ENCODE measurements around the gene SBNO2.

SBNO2 gene

DNA sequence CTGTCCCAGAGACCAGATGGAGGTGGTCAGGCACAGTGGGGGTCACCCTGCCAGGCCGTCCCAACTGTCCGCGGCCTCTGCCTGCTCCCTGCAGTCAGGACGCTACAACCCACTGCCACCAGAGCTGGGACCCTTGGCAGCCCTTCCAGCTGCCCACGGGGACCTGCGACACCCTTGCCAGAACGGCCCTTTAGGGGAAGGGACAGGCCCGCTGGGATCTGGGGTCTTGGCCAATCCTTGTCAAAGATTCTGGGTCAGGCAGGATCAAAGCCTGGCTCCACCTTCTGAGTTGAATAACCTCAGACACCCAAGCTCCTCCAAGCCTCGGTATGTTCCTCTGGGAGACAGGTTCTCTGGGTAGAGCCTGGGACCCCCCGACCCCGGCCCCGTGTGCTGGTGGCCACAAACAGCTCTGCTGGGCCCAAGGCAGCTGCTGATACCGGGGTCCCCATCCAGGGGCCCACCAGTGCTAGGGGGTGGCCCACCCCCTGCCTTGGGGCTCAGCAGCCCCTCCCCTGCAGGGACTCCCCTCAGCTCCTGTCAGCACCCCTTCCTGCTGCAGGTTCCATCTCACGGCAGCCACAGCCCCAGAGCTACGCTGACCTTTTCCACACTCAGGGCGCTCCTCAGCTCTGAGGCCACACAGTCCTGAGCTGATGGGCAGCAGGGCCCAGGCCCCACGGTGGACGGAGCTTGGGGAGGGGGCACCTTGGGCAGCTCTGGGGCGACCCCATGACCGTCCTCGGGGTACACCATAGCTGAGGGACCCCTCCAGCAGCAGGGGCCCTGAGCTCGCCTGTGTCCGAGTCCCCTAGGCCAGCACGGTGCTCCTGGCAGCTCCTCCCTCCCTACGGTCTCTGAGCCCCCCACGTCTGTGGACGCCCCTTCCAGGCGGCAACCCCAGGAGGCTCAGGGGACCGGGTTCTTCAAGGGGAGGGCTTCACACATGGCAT lies 18.4 kb downstream of the SBNO2 start:
- DNase-seq (ENCODE audit: low read depth in 2 of 2): no peak

DNA sequence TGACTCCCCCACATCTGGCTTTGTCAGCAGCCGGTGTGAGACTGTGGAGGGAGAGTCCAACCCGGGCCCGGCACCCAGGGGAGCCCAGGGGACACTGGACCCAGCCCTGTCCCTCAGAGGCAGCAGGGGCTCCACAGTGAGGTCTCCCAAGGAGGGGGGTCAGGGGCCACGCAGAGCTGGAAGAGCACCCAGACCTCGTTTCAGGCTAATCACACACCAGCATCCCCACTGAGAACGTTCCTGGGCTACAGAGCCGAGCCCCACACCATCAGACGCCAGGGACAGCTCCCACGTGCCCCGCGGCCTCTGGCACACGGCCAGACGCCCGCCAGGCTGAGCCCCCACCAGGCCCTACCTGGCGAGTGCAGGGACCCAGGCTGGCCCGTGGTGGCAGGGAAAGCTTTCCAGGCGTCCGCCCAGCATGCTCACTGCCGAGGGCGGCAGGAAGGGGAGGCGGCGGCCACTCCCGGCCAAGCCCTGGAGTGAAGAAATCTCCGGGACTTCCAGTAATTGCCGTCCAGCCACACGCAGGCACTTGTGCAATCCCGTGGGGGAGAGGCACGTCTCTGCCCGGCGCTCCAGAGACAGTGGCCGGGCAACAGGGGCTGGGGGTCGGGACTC lies 19.2 kb downstream of the SBNO2 start:
- DNase-seq (ENCODE audit: low read depth in 2 of 2): no peak

DNA sequence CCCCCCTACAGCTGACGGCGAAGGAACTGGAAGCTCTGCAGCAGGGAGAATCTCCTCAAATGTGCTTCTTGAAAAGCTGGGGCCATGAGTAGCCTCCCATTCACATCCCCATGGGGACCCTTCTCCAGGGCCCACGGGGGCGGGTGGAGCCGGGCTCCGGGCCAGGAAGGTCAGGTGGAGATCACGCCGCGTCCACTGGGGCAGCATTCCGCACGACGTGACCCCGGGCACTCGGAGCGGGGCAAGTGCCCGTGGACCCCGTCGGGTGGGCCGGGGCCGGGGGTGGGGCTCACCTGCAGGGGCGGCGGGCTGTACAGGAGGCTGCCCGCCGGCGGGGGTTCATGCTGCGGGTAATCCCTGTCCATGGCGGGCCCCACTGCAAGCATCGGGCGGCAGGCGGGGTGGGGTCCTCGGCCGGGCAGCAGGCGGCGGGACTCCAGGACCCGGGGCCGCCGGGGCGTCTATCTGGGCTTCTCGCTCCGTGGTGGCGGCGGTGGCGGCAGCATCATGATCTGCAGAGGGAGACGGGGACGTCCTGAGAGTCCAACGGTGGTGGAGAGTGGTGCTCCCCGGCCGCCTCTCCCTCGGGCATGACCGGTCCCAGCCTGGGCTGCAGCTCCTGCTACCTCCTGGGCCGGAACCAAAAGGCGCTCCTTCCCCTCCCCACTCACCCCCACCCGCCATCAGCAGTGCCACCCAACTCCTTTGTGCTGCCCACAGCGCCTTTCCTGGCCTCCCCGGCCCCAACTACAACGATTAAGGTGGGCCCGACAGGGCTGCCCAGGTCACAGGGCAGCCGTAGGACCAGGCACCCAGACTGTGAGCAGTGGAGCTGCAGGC lies 20.0 kb downstream of the SBNO2 start:
- DNase-seq (ENCODE audit: low read depth in 2 of 2): no peak

DNA sequence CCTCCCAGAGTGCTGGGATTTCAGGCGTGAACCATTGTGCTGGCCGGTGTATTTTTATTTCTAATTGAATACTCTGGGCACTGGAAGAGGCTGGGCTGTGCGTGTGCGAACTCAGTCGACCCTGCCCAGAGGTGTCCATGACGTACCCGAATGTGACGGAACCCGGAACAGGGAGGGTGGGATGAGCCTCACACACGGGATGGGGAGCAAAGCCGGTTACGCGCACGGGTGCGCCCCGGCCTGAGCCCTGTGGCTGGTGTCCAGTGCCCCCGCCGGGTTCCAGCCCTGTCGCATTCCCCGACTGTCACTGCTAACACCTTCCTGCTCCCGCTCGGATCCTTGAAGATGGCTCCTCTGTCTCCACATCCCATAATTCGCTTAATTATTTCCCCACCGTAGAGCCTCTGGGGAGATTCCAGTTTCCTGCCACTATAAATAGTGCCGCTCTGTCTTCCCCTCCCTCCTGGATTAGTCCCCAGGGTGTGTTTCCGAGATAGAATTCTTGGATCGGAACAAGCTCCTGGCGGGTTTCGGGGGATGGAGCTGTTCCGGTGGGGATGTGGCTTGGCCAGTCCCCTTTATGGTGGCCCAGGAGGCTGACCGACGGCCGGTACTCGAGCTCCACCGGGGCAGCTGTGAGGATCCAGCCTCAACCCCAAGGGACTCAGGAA lies 22.0 kb downstream of the SBNO2 start:
- DNase-seq (ENCODE audit: low read depth in 2 of 2): no peak

DNA sequence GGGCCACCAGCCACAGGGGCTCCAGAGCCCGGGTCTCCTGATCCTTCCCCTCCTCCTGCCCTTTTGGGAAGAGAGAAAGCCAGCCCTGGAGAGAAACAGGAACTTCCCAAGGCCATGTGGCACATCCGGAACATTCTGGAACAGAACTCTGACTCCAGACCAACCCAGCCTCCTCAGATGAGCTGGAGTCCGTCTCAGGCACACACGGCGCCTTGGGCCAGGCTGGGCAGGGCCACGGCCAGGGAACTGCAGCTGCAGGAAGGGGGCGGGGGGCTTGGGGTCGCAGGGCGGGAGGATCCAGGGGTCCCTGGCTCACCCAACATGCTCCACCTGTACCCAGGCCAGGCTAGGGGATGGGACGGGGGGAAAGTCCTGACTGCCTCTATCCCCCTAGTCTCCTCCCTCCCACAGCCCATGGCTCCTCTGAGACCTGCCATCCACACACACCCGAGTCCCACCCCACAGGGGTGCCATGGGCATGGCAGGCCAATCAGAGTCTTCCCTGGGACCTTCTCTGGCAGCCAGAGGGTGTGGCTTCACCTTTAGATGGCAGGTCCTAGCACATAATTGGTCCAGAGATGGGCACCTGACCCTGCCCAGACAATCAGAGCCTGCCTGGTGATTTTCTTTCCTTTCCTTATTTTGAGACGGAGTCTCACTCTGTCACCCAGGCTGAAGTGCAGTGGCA lies 22.9 kb downstream of the SBNO2 start:
- DNase-seq (ENCODE audit: low read depth in 2 of 2): no peak

DNA sequence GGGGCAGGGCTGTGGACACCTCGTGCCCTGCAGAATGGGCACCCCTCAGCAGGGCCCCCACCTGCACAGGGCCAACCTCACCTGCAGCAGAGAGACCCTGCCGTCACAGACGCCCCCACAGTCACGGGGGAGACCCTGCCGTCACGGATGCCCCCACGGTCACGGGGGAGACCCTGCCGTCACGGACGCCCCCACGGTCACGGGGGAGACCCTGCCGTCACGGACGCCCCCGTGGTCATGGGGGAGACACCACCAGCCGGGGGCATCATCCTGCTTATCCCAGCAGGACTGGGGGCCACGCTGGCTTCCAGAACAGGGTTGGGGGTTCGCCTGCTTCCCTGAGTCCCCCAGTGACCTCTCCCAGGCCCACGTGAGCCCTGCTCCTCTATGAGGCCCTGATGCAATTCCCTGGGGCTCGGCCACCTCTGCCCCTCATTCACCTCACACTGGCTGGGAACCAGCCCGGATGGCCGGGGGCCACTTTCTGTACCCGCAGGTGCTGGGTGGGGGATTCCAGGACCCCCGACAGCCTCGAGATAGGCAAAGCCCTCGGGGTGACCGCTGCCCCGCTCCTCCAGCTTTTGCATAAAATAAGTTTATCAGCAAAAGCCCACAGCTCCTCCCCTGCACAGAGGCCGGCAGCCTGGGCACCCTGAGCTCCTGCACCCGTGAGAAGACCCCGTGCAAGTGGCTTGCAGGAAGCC lies 23.6 kb downstream of the SBNO2 start:
- no peak for DNase-seq (ENCODE audit: low read depth in 2 of 2)

DNA sequence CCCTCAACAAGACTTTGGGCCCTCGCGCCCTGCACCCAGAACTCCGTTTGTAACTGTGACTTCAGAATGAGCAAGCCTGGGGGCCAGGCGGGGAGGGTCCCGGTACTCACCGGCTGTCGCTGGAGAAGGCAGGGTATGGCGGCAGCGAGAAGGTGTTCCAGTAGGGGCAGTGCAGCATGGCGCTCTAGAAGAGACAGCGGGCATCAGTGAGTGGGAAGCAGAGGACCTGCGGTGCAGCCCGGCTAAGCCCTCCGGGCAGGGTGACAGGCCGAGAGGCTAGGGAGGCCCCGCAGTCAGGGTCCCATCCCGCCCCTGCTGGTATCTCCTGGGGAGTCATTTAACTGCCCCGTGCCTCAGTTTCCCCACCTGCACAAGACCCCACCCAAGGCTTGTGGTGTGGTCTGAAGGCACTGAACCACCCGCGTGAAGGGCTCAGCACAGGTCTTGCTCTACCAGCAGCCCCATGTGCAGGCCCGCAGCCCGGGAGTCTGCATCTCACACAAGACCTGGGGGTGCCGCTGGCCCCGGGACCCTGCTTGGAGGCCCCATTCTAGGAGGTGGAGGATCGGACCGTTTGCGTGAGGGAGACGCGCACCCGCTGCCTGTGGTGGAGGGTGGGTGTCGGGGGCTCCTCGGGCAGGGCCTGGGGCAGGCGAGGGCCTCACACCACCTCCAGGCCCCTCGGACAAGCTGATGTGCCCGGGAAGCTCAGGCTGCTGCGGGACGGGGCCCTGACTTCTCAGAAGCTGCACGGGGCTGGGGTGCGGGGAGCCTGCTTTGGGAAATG lies 24.6 kb downstream of the SBNO2 start:
- DNase-seq (ENCODE audit: low read depth in 2 of 2): no peak

DNA sequence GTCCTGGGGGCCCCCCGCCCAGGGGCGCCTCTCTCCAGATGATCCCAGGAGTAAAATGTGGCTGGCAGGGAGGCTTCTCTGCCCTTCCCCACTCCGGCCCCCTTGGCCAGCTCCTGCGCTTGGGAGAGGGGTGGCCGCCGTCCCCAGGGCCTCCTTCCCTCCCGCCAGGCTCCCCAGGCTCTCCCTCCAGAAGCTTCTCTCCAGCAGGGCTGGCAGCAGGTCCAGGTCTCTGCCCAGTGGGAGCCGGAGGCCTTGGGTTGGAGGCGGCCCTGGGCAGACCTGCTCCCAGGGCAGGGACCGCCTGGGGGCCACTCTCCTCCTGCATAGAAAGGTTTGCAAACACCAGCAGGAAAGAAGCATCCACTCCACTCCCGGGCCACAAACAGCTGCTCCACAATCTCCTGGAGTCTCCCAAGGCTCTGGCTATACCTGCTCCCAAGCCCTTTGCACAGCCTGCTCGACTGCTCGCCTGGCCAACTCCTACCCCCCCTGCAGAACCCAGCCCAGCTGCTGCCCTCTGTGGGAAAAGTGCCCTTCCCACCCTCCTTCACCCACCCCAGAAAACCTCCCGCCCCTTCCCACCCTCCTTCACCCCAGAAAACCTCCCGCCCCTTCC lies 26.0 kb downstream of the SBNO2 start:
- DNase-seq (ENCODE audit: low read depth in 2 of 2): no peak

DNA sequence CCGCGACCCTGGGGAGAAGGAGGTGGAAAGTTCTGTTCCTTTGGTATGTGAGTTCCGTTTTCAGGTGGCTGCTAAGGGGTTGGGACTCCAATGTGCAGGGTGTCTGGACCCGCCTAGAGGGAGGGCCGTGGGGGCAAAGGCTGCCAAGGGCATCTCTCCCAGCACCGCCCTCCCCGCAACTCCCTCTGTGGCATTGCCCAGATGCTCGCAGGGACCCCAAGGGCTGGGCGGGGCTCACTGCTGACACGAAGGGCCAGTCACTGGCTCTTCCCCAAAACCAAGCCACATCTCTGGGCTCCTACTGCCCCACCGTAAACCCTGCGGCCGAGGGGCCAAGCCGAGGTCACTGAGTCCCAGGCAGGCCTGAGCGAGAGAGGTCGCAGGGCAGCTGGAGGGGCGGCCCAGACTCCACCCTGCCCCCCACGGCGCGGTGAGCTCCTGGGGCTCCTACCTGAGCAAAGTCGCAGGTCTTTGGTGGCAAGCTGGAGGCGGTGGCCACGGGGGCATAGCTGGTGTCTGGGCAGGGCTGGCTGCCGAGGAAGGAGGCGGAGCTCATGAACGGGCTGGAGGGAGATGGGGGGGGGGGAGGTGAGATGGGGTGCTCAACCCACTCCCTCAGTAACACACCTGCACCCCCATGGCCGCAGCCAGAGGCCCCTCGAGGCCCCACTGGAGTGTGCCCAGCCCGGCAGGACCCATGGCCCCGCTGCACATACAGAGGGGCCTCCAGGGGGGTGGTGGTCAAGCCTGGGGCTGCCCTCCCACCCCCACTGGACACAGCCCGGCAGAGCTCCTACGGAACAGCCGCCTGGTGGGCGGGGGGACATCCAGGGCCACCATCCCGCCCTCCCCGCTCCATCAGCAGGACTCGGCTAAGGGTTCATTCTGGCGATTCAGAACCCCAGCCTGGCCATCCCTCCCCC lies 26.9 kb downstream of the SBNO2 start:
- DNase-seq (ENCODE audit: low read depth in 2 of 2): no peak

DNA sequence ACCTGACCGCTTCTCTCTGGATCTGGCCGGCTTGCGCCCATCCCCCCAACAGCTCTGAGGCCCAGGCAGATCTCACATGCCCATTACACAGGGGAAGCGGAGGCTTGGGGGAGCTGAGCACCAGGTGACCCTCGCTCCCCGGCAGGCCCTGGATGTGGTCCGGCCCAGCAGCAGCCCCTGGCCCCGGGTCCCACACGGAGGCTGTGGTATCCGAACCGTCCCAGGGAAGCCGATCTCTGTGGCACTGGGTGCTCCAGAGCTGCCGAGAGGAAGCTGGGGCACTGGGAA lies 27.7 kb downstream of the SBNO2 start:
- DNase-seq (ENCODE audit: low read depth in 2 of 2): no peak

DNA sequence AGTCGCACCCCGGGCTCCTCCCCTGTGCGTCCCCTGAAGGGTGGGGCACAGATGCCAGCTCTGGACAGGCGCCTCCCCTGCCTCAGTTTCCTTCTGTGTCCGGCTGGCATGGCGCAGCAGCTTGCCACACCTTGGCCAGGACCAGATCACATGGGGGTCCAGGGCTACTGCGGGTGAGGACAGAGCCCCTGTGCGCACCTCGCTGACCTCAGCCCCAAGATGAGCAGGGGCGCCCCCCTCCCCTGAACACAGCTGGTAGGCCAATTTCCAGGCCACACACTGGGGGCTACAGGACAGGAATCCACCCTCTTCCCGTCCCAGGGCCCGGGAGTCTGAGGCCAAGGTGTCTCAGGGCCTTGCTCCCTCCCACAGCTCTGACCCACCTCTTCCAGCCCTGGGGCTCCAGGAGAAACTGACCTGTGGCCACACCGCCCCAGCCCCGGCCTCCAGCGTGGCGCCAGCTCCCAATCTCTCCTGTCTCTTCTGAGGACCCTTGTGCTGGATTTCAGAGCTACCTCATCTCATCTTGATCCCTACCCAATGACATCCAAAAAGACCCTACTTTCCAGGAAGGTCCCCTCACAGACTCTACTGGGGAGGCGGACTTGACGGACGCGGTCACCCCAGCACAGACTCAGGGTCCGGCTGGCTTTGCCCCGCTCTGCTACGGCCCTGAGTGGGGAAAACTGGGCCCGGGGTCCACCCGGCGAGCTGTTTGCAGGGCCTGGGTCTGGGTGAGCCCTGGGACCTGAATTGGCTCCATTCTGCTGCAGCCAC lies 28.2 kb downstream of the SBNO2 start:
- no peak for DNase-seq (ENCODE audit: low read depth in 2 of 2)

DNA sequence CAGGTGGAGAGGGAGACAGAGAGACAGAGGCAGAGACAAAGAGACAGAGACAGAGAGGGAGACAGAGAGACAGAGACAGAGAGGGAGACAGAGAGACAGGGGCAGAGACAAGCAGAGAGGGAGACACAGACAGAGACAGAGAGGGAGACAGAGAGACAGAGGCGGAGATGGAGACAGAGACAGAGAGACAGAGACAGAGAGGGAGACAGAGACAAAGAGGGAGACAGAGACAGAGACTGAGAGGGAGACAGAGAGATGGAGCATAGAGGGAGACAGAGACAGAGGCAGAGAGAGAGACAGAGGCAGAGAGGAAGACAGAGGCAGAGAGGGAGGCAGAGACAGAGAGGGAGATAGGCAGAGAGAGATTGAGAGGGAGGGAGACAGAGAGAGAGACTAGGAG lies 29.3 kb downstream of the SBNO2 start:
- no peak for DNase-seq (ENCODE audit: low read depth in 2 of 2)

DNA sequence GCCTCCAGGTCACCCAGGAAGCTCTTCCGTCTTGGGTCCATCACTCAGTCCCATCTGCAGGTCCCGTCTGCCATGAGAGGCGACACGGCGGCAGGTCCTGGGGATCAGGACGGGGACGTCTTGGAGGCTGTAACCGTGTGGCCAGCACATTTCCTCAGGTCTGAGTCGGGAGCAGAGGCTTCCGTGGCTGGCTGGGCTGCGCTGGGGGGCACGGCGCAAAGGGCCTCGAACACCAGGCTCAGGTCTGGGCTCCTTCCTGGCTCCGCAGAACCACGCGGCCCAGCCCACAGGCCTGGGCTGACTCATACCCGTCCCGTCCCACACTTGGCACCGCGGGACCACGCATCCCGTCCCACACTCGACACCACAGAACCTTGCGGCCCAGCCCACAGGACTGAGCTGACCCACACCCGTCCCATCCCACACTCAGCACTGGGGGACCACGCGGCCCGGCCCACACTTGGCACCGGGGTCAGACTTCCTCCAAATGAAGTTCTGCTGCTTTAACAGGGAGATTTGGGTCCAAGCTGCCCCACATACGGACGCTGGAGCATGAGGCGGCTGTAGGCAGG lies 30.2 kb downstream of the SBNO2 start:
- no peak for DNase-seq (ENCODE audit: low read depth in 2 of 2)

DNA sequence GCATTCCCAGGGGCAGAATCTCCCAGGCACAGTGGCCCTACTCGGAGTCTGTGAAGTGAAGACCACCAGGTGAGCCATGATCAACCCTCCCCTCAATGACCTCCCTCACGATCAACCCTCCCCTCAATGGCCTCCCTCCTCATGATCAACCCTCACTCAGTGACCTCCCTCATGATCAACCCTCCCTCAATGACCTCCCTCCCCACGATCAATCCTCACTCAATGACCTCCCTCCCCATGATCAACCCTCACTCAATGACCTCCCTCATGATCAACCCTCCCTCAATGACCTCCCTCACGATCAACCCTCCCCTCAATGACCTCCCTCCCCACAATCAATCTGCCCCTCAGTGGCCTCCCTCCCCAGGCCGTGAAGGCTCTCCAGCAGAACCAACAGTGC lies 32.1 kb downstream of the SBNO2 start:
- DNase-seq (ENCODE audit: low read depth in 2 of 2): no peak

DNA sequence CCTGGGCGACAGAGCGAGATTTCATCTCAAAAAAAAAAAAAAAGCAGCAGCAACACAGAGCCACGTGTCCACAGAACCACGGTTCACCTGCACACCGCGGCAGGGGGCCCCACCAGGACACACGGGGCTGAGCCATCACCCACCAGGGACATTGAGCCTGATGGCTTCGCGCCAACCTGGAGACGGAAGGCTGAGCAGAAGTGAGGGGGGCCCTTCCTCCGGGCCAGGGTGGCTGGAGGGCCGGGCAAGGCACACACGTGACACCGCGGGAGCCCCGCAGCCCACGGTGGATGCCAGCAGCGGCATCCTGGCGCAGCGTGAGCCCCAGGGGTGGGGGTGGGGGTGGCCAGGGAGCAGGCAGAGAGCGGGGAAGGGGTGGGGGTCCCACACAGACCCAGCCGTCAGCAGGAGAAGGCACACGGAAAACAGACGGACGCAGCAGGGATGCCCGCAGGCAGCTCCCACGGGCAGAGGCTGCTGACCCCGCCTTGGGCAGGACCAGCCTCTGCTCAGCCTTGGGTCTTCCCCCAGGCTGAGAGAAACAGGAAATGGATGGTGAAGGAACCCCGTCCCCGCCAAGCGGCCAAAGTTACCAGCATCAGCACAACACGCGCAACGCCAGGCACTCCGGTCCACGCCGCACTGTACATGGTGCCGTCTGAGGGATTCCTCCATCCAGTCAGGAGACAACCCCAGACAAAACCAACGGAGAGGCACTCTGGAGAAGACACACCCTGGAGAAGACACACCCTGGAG lies 33.6 kb downstream of the SBNO2 start:
- DNase-seq (ENCODE audit: low read depth in 2 of 2): no peak

DNA sequence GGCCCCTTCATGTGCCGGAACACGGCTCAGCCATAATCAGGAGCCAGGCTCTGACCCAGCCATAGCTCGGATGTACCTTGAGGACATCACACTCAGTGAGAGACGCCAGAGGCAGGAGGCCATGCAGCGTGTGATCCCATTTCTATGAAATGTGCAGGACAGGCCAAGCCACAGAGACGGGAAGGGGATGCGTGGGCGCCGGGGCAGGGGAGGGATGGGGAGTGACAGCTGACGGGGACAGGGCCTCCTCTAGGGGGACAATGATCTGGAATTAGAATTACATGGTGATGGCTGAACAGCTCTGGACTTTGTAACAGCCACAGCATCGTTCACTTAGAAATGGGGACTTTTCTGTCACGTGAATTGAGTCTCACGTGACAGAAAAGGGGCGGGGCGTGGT lies 34.9 kb downstream of the SBNO2 start:
- no peak for DNase-seq (ENCODE audit: low read depth in 2 of 2)

DNA sequence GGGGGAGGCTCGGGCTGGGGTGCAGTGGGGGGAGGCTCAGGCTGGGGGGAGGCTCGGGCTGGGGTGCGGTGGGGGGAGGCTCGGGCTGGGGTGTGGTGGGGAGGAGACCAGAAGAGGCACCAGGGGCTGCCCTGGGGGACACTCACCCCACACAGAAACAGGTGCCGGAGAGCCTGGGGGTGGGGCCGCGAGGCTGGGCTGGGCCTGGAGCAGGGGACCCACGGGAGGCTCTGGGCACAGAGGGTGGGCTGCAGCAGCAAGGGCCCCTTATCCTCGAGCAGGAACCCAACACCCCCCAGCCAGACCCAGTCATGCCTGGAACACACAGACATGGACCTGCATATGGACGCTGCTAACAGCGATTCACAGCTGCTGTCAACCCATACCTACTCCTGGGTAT lies 35.9 kb downstream of the SBNO2 start:
- DNase-seq (ENCODE audit: low read depth in 2 of 2): no peak

Data from fibroblast of skin of left biceps (primary cell).